ENCODE data around the gene USH2A.
"Not testable (repeated sequence)": the region's sequence is repeated elsewhere in the genome, so short reads cannot be mapped to it uniquely, and the experiment has no call there.

Gene USH2A

GRCh38 chr1:216032961-216033614, 390.2 kb downstream of the USH2A start:
- no peak for DNase-seq

GRCh38 chr1:216032284-216032683, 391.0 kb downstream of the USH2A start:
- DNase-seq: no peak

- DNase-seq: no peak
Observed at GRCh38 chr1:216028631-216029030, 394.6 kb downstream of the USH2A start.

GRCh38 chr1:216024546-216024945, 398.7 kb downstream of the USH2A start:
- no peak for DNase-seq

- DNase-seq: no peak
Observed at GRCh38 chr1:216020743-216021345, 402.4 kb downstream of the USH2A start.

- DNase-seq: no peak
Observed at GRCh38 chr1:216015116-216015515, 408.1 kb downstream of the USH2A start.

- DNase-seq: no peak
Observed at GRCh38 chr1:216014086-216014485, 409.2 kb downstream of the USH2A start.

- not testable (repeated sequence) for DNase-seq
Observed at GRCh38 chr1:216009456-216009855, 413.8 kb downstream of the USH2A start.

GRCh38 chr1:216005916-216006315, 417.3 kb downstream of the USH2A start:
- DNase-seq: no peak

GRCh38 chr1:215992620-215993019, 430.6 kb downstream of the USH2A start:
- no peak for DNase-seq

GRCh38 chr1:215987092-215987875, 436.0 kb downstream of the USH2A start:
- DNase-seq: no peak

GRCh38 chr1:215986401-215986800, 436.8 kb downstream of the USH2A start:
- no peak for DNase-seq

GRCh38 chr1:215983680-215984079, 439.6 kb downstream of the USH2A start:
- no peak for DNase-seq

GRCh38 chr1:215971793-215972441, 451.3 kb downstream of the USH2A start:
- DNase-seq: no peak

- no peak for DNase-seq
Observed at GRCh38 chr1:215970406-215970805, 452.8 kb downstream of the USH2A start.

- DNase-seq: no peak
Observed at GRCh38 chr1:215963621-215964020, 459.6 kb downstream of the USH2A start.

GRCh38 chr1:215963040-215963439, 460.2 kb downstream of the USH2A start:
- no peak for DNase-seq

- DNase-seq: no peak
Observed at GRCh38 chr1:215958841-215959240, 464.4 kb downstream of the USH2A start.

- no peak for DNase-seq
Observed at GRCh38 chr1:215957663-215958062, 465.6 kb downstream of the USH2A start.

- DNase-seq: no peak
Observed at GRCh38 chr1:215932558-215932957, 490.7 kb downstream of the USH2A start.

GRCh38 chr1:215926670-215927069, 496.6 kb downstream of the USH2A start:
- DNase-seq: no peak

GRCh38 chr1:215923129-215923824, 500.0 kb downstream of the USH2A start:
- no peak for DNase-seq

GRCh38 chr1:215911406-215911968, 511.8 kb downstream of the USH2A start:
- DNase-seq: no peak
